HG03108 (cell line): ENCODE results near the gene RAB3A.

ENCODE experiments used
- ATAC-seq: cut with Tn5 transposase; IDR thresholded peaks from one replicate; pipeline ENCODE4 v1.9.1; 2021; ENCODE audit warnings: moderate library complexity; ENCODE audit not compliant: unreplicated experiment

Gene RAB3A

GRCh38 chr19:18152817-18153555, 50.9 kb downstream of the RAB3A start, which contains the start of gene PIK3R2:
Gene PIK3R2, plus strand, starts transcription at chr19:18153163. Its CDS starts 2,717 bp downstream, at chr19:18155880.
- peak; percentile 66 for ATAC-seq

GRCh38 chr19:18152442-18152816, 51.4 kb downstream of the RAB3A start:
- peak; percentile 65 for ATAC-seq

GRCh38 chr19:18150776-18151624, 52.8 kb downstream of the RAB3A start:
- ATAC-seq = no peak

- ATAC-seq = no peak
Observed at GRCh38 chr19:18149596-18149975, 54.3 kb downstream of the RAB3A start.

GRCh38 chr19:18147396-18147795, 56.4 kb downstream of the RAB3A start:
- ATAC-seq = no peak
